BLaER1 treated with 17β-estradiol and CSF1 and Interleukin-3, amounts not matched to agents 10 nM and 100 nM (cell line): ENCODE measurements around the gene HLA-DPB1.

Experiments used
- H3K27ac ChIP-seq, 11 experiments: shearing (Covaris generic); formaldehyde crosslinking; 2 replicates each; pipeline ENCODE4 v1.8.1; 2022
- H3K27me3 ChIP-seq, 11 experiments: shearing (Covaris generic); formaldehyde crosslinking; 2 replicates each; pipeline ENCODE4 v1.8.1; 2022
- H3K36me3 ChIP-seq, 11 experiments: shearing (Covaris generic); formaldehyde crosslinking; 2 replicates each; pipeline ENCODE4 v1.8.1; 2022
- H3K4me1 ChIP-seq, 10 experiments: shearing (Covaris generic); formaldehyde crosslinking; 2 replicates each; pipeline ENCODE4 v1.8.1; 2022
- H3K4me2 ChIP-seq, 11 experiments: shearing (Covaris generic); formaldehyde crosslinking; 2 replicates each; pipeline ENCODE4 v1.8.1; 2022
- H3K4me3 ChIP-seq, 10 experiments: shearing (Covaris generic); formaldehyde crosslinking; 2 replicates each; pipeline ENCODE4 v1.8.1; 2022
- H3K9ac ChIP-seq, 11 experiments: shearing (Covaris generic); formaldehyde crosslinking; 2 replicates each; pipeline ENCODE4 v1.8.1; 2022
- H3K9me3 ChIP-seq, 11 experiments: shearing (Covaris generic); formaldehyde crosslinking; replicated peaks in 1 of 11; 2 replicates each; pipeline ENCODE4 v1.8.1; 2022
- H4K20me1 ChIP-seq, 11 experiments: shearing (Covaris generic); formaldehyde crosslinking; 2 replicates each; pipeline ENCODE4 v1.8.1; 2022
- Cebpa-rat ChIP-seq, 11 experiments: shearing (Covaris generic); IDR thresholded peaks; 2 replicates each; pipeline ENCODE4 v1.8.1; 2022

HLA-DPB1 gene

DNA sequence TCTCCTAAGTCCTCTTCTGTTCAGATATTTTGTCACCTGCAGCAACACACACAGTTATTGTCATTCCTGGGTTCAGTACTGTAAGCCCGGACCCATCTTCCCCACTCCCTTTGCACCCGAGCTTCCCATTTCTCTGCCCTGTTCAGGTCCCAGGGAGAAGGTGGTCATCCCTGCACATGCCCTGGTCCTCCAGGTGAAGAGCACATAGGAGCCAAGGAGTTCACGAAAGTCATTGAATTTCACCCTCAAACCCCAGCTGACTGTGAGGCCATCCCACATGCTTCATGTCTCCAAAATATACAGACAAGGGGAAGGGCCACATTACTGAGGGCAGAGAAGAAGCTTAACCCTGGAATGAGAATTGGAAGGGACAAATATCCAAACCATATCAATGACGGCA, 10.5 kb upstream of the HLA-DPB1 start:
- H3K4me3 ChIP-seq: no peak overlapping the region
- H3K36me3 ChIP-seq: peaks cover 50 to 68% (median 60%) of the 10 kb centered on the region in 11 experiments
- H3K9ac ChIP-seq: no peak overlapping the region
- no peak overlapping the region for H3K4me2 ChIP-seq
- TF ChIP-seq Cebpa-rat (IDR thresholded peaks at IDR 0.05): no peak
- no peak overlapping the region for H3K27ac ChIP-seq
- H3K9me3 ChIP-seq: peaks cover 3 to 26% (median 9%) of the 10 kb centered on the region in 11 experiments; a peak in 13 of 22 replicates
- H3K27me3 ChIP-seq: no peaks in the 10 kb centered on the region
- peaks cover 0 to 9% (median 0%) of the 10 kb centered on the region in 11 experiments; a peak in 4 of 22 replicates for H4K20me1 ChIP-seq
- peaks cover 0 to 17% (median 9%) of the 10 kb centered on the region in 10 experiments; a peak in 16 of 20 replicates for H3K4me1 ChIP-seq

- H3K9me3 ChIP-seq: peaks cover 0 to 24% (median 8%) of the 10 kb centered on the region in 11 experiments; a peak in 10 of 22 replicates
- H3K4me1 ChIP-seq: peaks cover 15 to 27% (median 24%) of the 10 kb centered on the region in 10 experiments
- peaks cover 50 to 71% (median 60%) of the 10 kb centered on the region in 11 experiments for H3K36me3 ChIP-seq
- no peak overlapping the region for H3K27ac ChIP-seq
- H3K4me2 ChIP-seq: no peak overlapping the region
- no peak for TF ChIP-seq Cebpa-rat (IDR thresholded peaks at IDR 0.05)
- no peaks in the 10 kb centered on the region for H3K27me3 ChIP-seq
- no peak overlapping the region for H3K9ac ChIP-seq
- H3K4me3 ChIP-seq: no peak overlapping the region
- H4K20me1 ChIP-seq: peaks cover 0 to 18% (median 7%) of the 10 kb centered on the region in 11 experiments; a peak in 7 of 22 replicates
Observed at GRCh38 chr6:33066917-33067521, 8.8 kb upstream of the HLA-DPB1 start.

DNA sequence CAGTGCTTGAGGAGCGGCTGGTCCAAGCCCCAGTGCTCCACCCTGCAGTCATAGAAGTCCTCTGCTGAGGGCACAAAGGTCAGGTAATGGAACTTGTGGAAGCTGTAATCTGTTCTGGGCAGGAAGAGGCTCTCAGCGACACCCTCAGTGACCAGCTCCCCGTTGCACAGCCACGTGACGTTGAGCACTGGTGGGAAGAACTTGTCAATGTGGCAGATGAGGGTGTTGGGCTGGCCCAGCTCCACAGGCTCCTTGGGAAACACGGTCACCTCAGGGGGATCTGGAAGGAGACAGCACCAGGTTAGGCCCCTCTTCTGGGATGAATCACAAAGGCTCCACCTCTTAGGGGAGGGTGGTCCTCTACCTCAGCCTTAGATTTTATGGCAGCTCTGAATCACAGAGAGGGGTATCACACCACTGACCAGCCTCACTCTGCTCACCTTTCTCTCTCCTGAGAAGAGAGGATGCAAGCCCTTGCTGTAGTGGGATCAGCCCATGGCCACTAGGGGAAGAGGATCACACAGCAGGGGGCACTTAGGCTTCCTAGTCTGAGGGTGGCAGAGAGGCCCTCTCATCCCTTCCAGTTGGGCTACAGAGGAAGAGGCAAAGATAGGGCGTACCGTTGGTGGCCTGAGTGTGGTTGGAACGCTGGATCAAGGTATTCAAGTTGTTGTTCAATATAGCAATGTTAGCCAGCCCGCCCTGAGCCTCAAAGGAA, 6.6 kb upstream of the HLA-DPB1 start:
- peaks cover 0 to 25% (median 7%) of the 10 kb centered on the region in 11 experiments; a peak in 7 of 22 replicates for H4K20me1 ChIP-seq
- H3K4me2 ChIP-seq: peak overlapping the region in 2 of 11 experiments; percentile 40 to 95; a peak in 2 of 22 replicates
- H3K36me3 ChIP-seq: peaks cover 50 to 66% (median 60%) of the 10 kb centered on the region in 11 experiments

GRCh38 chr6:33070909-33071308, 4.9 kb upstream of the HLA-DPB1 start:
- Histone ChIP-seq H3K4me1 (peaks cover 38 to 61% (median 52%) of the 10 kb centered on the region in 10 experiments), H3K4me3 (peak overlapping the region in 7 of 10 experiments; percentile 66 to 76 (median 68); a peak in 9 of 20 replicates), H3K27ac (no peak overlapping the region; a peak in 1 of 22 replicates), H3K27me3 (no peaks in the 10 kb centered on the region), H4K20me1 (peaks cover 0 to 25% (median 7%) of the 10 kb centered on the region in 11 experiments; a peak in 7 of 22 replicates), H3K36me3 (peaks cover 39 to 49% (median 44%) of the 10 kb centered on the region in 11 experiments), H3K9me3 (peaks cover 0 to 16% (median 6%) of the 10 kb centered on the region in 11 experiments; a peak in 6 of 22 replicates), H3K4me2 (peak overlapping the region; percentile 79 to 99 (median 95)), H3K9ac (peak overlapping the region in 6 of 11 experiments; percentile 40 to 83 (median 81); a peak in 8 of 22 replicates)
- no peak for TF ChIP-seq Cebpa-rat (IDR thresholded peaks at IDR 0.05)

More for the DNA sequence above, 6.6 kb upstream of the HLA-DPB1 start:
- Histone ChIP-seq H3K27me3 (no peaks in the 10 kb centered on the region), H3K9me3 (peaks cover 0 to 16% (median 6%) of the 10 kb centered on the region in 11 experiments; a peak in 6 of 22 replicates), H3K4me3 (no peak overlapping the region), H3K4me1 (peaks cover 24 to 45% (median 39%) of the 10 kb centered on the region in 10 experiments), H3K27ac (no peak overlapping the region), H3K9ac (no peak overlapping the region)
- TF ChIP-seq Cebpa-rat (IDR thresholded peaks at IDR 0.05): no peak

- Histone ChIP-seq H3K4me2 (peak overlapping the region; percentile 79 to 99 (median 95)), H3K27ac (peak overlapping the region in 4 of 11 experiments; percentile 19 to 87 (median 82); a peak in 2 of 22 replicates), H3K27me3 (no peaks in the 10 kb centered on the region), H3K4me3 (peak overlapping the region; percentile 54 to 76 (median 66); a peak in 17 of 20 replicates), H3K9ac (peak overlapping the region; percentile 36 to 83 (median 80); a peak in 20 of 22 replicates), H3K9me3 (peaks cover 0 to 15% (median 6%) of the 10 kb centered on the region in 11 experiments; a peak in 6 of 22 replicates), H4K20me1 (peaks cover 0 to 25% (median 7%) of the 10 kb centered on the region in 11 experiments; a peak in 7 of 22 replicates), H3K36me3 (peaks cover 33 to 42% (median 37%) of the 10 kb centered on the region in 11 experiments), H3K4me1 (peaks cover 44 to 68% (median 59%) of the 10 kb centered on the region in 10 experiments)
- no peak for TF ChIP-seq Cebpa-rat (IDR thresholded peaks at IDR 0.05)
Observed at GRCh38 chr6:33071569-33071968, 4.2 kb upstream of the HLA-DPB1 start.

DNA sequence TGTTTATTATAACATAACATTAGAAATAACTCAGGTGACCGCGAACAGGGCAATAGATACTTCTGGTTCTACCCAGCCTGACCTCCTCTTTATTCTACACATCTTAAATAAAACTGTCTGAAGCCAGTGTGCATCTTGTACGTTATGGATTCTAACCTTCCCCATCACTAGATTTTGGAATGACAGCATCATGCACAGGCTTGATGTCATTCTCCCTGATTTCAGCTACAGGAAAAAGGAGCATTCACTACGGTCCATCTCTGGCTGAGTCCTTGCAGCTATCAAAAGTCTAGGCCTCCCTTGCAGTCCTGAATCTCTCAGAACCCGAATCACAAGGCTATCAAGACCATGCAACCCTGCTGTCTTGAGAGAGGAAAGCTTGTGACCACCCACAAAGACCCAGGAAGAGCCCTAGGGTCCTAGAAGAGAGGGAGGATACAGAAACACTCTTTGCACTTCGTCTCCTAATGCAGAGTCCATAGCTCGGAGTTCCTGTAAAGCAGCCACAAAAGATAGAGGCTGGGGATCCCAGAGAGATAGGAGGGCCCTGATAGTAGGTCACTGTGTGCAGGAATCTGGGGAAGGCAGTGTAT, 3.2 kb upstream of the HLA-DPB1 start:
- H3K27ac ChIP-seq: peak overlapping the region; percentile 59 to 87 (median 80); a peak in 21 of 22 replicates
- H3K9me3 ChIP-seq: peaks cover 0 to 6% (median 0%) of the 10 kb centered on the region in 11 experiments; a peak in 3 of 22 replicates
- peak overlapping the region; percentile 65 to 83 (median 81) for H3K9ac ChIP-seq
- TF ChIP-seq Cebpa-rat (IDR thresholded peaks at IDR 0.05): no peak
- peaks cover 23 to 32% (median 27%) of the 10 kb centered on the region in 11 experiments for H3K36me3 ChIP-seq
- H3K4me2 ChIP-seq: peak overlapping the region; percentile 79 to 99 (median 95)
- H3K4me3 ChIP-seq: peak overlapping the region; percentile 54 to 76 (median 66)
- peaks cover 49 to 73% (median 63%) of the 10 kb centered on the region in 10 experiments for H3K4me1 ChIP-seq
- H3K27me3 ChIP-seq: no peaks in the 10 kb centered on the region
- H4K20me1 ChIP-seq: peaks cover 0 to 27% (median 7%) of the 10 kb centered on the region in 11 experiments; a peak in 7 of 22 replicates

DNA sequence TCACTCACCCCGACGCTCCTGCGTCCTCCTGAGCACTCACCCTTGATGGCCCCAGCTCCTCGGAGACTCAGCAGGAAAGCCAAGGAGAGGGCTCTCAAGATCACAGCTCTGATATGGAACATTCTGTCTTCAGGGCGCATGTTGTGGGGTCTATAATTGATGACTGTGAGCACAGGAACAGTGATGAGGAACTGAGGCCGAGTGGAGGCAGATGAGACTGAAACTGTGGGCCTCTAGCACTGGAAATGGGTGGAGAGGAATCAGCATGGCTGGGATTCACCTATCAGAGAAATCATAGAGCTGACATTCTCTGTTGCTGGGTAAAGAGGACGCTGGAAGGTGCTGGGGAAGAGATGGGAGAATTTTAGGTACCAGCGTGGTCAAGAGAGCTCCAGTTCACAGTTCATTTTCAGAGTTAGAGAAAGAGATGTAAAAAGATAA, 2.3 kb upstream of the HLA-DPB1 start, which contains the start of gene HLA-DPA1:
HLA-DPA1 (minus strand) TSS at position 219 of the 441 bp plus-strand sequence.
- peak within 1 kb of the TSS; percentile 54 to 76 (median 66) for H3K4me3 ChIP-seq
- H3K27ac ChIP-seq: peak within 1 kb of the TSS; percentile 59 to 87 (median 80); a peak in 21 of 22 replicates
- peaks cover 0 to 35% (median 7%) of the 10 kb centered on the region in 11 experiments; a peak in 7 of 22 replicates for H4K20me1 ChIP-seq
- peak within 1 kb of the TSS; percentile 79 to 99 (median 95) for H3K4me2 ChIP-seq
- no peaks in the 10 kb centered on the region for H3K27me3 ChIP-seq
- H3K36me3 ChIP-seq: peaks cover 15 to 23% (median 18%) of the 10 kb centered on the region in 11 experiments
- peaks cover 56 to 81% (median 72%) of the 10 kb centered on the region in 10 experiments for H3K4me1 ChIP-seq
- TF ChIP-seq Cebpa-rat (IDR thresholded peaks at IDR 0.05): no peak
- peaks cover 0 to 5% (median 0%) of the 10 kb centered on the region in 11 experiments; a peak in 3 of 22 replicates for H3K9me3 ChIP-seq
- H3K9ac ChIP-seq: peak within 1 kb of the TSS; percentile 65 to 83 (median 81)

- Histone ChIP-seq H3K4me1 (peaks cover 69 to 94% (median 81%) of the 10 kb centered on the region in 10 experiments), H3K27me3 (no peaks in the 10 kb centered on the region), H4K20me1 (peaks cover 0 to 36% (median 3%) of the 10 kb centered on the region in 11 experiments; a peak in 8 of 22 replicates), H3K9ac (peak overlapping the region in 8 of 11 experiments; percentile 75 to 84 (median 78); a peak in 16 of 22 replicates), H3K36me3 (peaks cover 0 to 6% (median 1%) of the 10 kb centered on the region in 11 experiments; a peak in 12 of 22 replicates), H3K9me3 (no peaks in the 10 kb centered on the region), H3K4me3 (peak overlapping the region in 4 of 10 experiments; percentile 68 to 83 (median 74); a peak in 3 of 20 replicates), H3K27ac (peak overlapping the region; percentile 8 to 86 (median 83); a peak in 20 of 22 replicates), H3K4me2 (peak overlapping the region; percentile 88 to 98 (median 95))
- no peak for TF ChIP-seq Cebpa-rat (IDR thresholded peaks at IDR 0.05)
Observed at GRCh38 chr6:33075208-33075567, 602 bp upstream of the HLA-DPB1 start.
